H9 (cell line): ENCODE measurements around the gene ALDH6A1. TPM values are rescaled to one million over a fixed set of nuclear protein-coding genes. Genes with fewer than 3 reads are reported as not detected.

ENCODE experiments used
- DNase-seq: peaks from one replicate; pipeline ENCODE4 v3.0.0-alpha.2; 2017
- H2AFZ ChIP-seq: one replicate; pipeline ENCODE4 v1.6.1; 2013; ENCODE audit warnings: mild to moderate bottlenecking, low read length, control low read depth, moderate library complexity
- H2AK5ac ChIP-seq: 2 replicates; pipeline ENCODE4 v1.6.1; 2013; ENCODE audit warnings: low read length, control low read depth, mixed read lengths; ENCODE audit not compliant: insufficient read length
- H2BK120ac ChIP-seq: one replicate; pipeline ENCODE4 v1.6.1; 2013; ENCODE audit warnings: low read depth, mild to moderate bottlenecking, low read length, control low read depth, inconsistent platforms; ENCODE audit not compliant: poor library complexity, severe bottlenecking
- H2BK12ac ChIP-seq: 2 replicates; pipeline ENCODE4 v1.6.1; 2013; ENCODE audit warnings: low read length, control low read depth, mixed read lengths, low read depth; ENCODE audit not compliant: insufficient read length
- H2BK15ac ChIP-seq: 2 replicates; pipeline ENCODE4 v1.6.1; 2013; ENCODE audit warnings: low read depth, low read length, control low read depth
- H2BK20ac ChIP-seq: one replicate; pipeline ENCODE4 v1.6.1; 2013; ENCODE audit warnings: low read depth, mild to moderate bottlenecking, low read length, control low read depth, inconsistent platforms; ENCODE audit not compliant: poor library complexity, severe bottlenecking
- H2BK5ac ChIP-seq: 2 replicates; pipeline ENCODE4 v1.6.1; 2013; ENCODE audit warnings: low read length, control low read depth, mixed read lengths; ENCODE audit not compliant: insufficient read length
- H3K14ac ChIP-seq: 2 replicates; pipeline ENCODE4 v1.6.1; 2013; ENCODE audit warnings: low read length, control low read depth; ENCODE audit not compliant: insufficient read depth
- H3K18ac ChIP-seq: 2 replicates; pipeline ENCODE4 v1.6.1; 2013; ENCODE audit warnings: low read depth, mild to moderate bottlenecking, mixed read lengths, low read length, control low read depth; ENCODE audit not compliant: insufficient read length
- H3K23ac ChIP-seq: 2 replicates; pipeline ENCODE4 v1.6.1; 2013; ENCODE audit warnings: low read length, control low read depth, mixed read lengths, low read depth; ENCODE audit not compliant: insufficient read length
- H3K23me2 ChIP-seq: 2 replicates; pipeline ENCODE4 v1.6.1; 2013; ENCODE audit warnings: low read depth, mild to moderate bottlenecking, mixed read lengths, low read length, control low read depth; ENCODE audit not compliant: insufficient read length, poor library complexity, severe bottlenecking
- H3K27ac ChIP-seq: 2 replicates; pipeline ENCODE4 v1.5.1; 2013; ENCODE audit warnings: low read length, control low read depth, mixed read lengths, low read depth; ENCODE audit not compliant: insufficient read length
- H3K27me3 ChIP-seq: 2 replicates; pipeline ENCODE4 v1.6.1; 2013; ENCODE audit warnings: low read length, control low read depth, inconsistent platforms; ENCODE audit not compliant: insufficient read depth
- H3K4ac ChIP-seq: 2 replicates; pipeline ENCODE4 v1.6.1; 2013; ENCODE audit warnings: low read depth, mild to moderate bottlenecking, control low read depth, inconsistent platforms, low read length, moderate library complexity
- H3K4me1 ChIP-seq: 2 replicates; pipeline ENCODE4 v1.6.1; 2013; ENCODE audit warnings: low read length, control low read depth, inconsistent platforms; ENCODE audit not compliant: insufficient read depth
- H3K4me2 ChIP-seq: 2 replicates; pipeline ENCODE4 v1.6.1; 2013; ENCODE audit warnings: low read length, control low read depth, mixed read lengths; ENCODE audit not compliant: insufficient read length, insufficient read depth
- H3K56ac ChIP-seq: 2 replicates; pipeline ENCODE4 v1.6.1; 2013; ENCODE audit warnings: low read depth, mild to moderate bottlenecking, mixed read lengths, low read length, control low read depth; ENCODE audit not compliant: insufficient read length
- H3K79me1 ChIP-seq: 2 replicates; pipeline ENCODE4 v1.6.1; 2013; ENCODE audit warnings: low read depth, mild to moderate bottlenecking, moderate library complexity, low read length, control low read depth, inconsistent platforms; ENCODE audit not compliant: insufficient read depth, poor library complexity, severe bottlenecking
- H3K79me2 ChIP-seq: 2 replicates; pipeline ENCODE4 v1.6.1; 2013; ENCODE audit warnings: low read length, control low read depth, inconsistent platforms; ENCODE audit not compliant: insufficient read depth
- H3K9ac ChIP-seq: 2 replicates; pipeline ENCODE4 v1.6.1; 2013; ENCODE audit warnings: low read length, control low read depth, mixed read lengths; ENCODE audit not compliant: insufficient read length; ENCODE audit errors: extremely low read depth
- H3K9me3 ChIP-seq: one replicate; pipeline ENCODE4 v1.6.1; 2013; ENCODE audit warnings: low read depth, low read length, inconsistent platforms; ENCODE audit not compliant: control insufficient read depth
- H3T11ph ChIP-seq: one replicate; pipeline ENCODE4 v1.6.1; 2013; ENCODE audit warnings: mild to moderate bottlenecking, low read length, control low read depth, inconsistent platforms
- H4K20me1 ChIP-seq: one replicate; pipeline ENCODE4 v1.6.1; 2013; ENCODE audit not compliant: control insufficient read depth, insufficient read length, insufficient read depth
- H4K5ac ChIP-seq: 2 replicates; pipeline ENCODE4 v1.6.1; 2013; ENCODE audit warnings: low read depth, mild to moderate bottlenecking, mixed read lengths, low read length, control low read depth; ENCODE audit not compliant: insufficient read length
- H4K8ac ChIP-seq: replicated peaks from 2 replicates; pipeline ENCODE4 v1.6.1; 2013; ENCODE audit warnings: low read length, control low read depth, mixed read lengths, low read depth; ENCODE audit not compliant: insufficient read length
- H4K91ac ChIP-seq: 2 replicates; pipeline ENCODE4 v1.6.1; 2013; ENCODE audit warnings: low read depth, mild to moderate bottlenecking, moderate library complexity, mixed read lengths, low read length, control low read depth; ENCODE audit not compliant: insufficient read length
- H3K27ac Mint-ChIP-seq, 3 experiments: 2 replicates in 2 of 3; 3 replicates in 1 of 3; pipeline ENCODE4 v1.8.0; 2020 to 2021; ENCODE audit warnings: mixed read lengths in 3 of 3, mild to moderate bottlenecking in 1 of 3, moderate library complexity in 1 of 3
- H3K27me3 Mint-ChIP-seq: 2 replicates; pipeline ENCODE4 v1.8.0; 2021; ENCODE audit warnings: low read depth, mild to moderate bottlenecking, moderate library complexity, mixed read lengths
- H3K36me3 Mint-ChIP-seq, 3 experiments: 2 replicates in 2 of 3; 3 replicates in 1 of 3; pipeline ENCODE4 v1.8.0; 2020 to 2021; ENCODE audit warnings: low read depth in 3 of 3, mixed read lengths in 3 of 3; ENCODE audit not compliant: insufficient read depth in 1 of 3
- H3K4me1 Mint-ChIP-seq, 2 experiments: 2 replicates each; pipeline ENCODE4 v1.8.0; 2020; ENCODE audit warnings: mixed read lengths in 2 of 2
- H3K4me3 Mint-ChIP-seq, 2 experiments: 2 replicates in 1 of 2; 3 replicates in 1 of 2; pipeline ENCODE4 v1.8.0; 2020 to 2021; ENCODE audit warnings: mild to moderate bottlenecking in 2 of 2, mixed read lengths in 2 of 2, moderate library complexity in 1 of 2
- H3K9me3 Mint-ChIP-seq, 2 experiments: 2 replicates in 1 of 2; 3 replicates in 1 of 2; pipeline ENCODE4 v1.8.0; 2020; ENCODE audit warnings: mild to moderate bottlenecking in 2 of 2, mixed read lengths in 2 of 2, moderate library complexity in 1 of 2
- CTCF ChIP-seq: fragments of 200-600 bp; sonication (generic); conservative IDR thresholded peaks from 3 replicates; pipeline ENCODE4 v1.8.0; 2021; ENCODE audit warnings: antibody characterized with exemption, mild to moderate bottlenecking
- WGBS: extraction: QIAGEN DNeasy Blood & Tissue Kit; methylation state at CpG from one replicate; pipeline ENCODE4 v1.1.7; 2013; ENCODE audit warnings: missing lambda C conversion rate, low lambda C conversion rate, mixed read lengths; ENCODE audit not compliant: insufficient read length; ENCODE audit errors: extremely low coverage; 5-methylcytosine and 5-hydroxymethylcytosine counted together
- total RNA-seq: library from RNA; stranded (reverse); gene quantifications from 2 replicates; pipeline ENCODE4 v1.2.1, GENCODE V29; 2021

Gene ALDH6A1
- total RNA-seq, 1 experiment from 2014 or later, result 37.8 TPM

- Histone ChIP-seq H4K20me1 (no peaks in the 10 kb centered on the region), H3K9ac (no peak overlapping the region), H2BK15ac (no peak overlapping the region), H3K27me3 (no peaks in the 10 kb centered on the region), H2BK20ac (no peak overlapping the region), H4K5ac (no peak overlapping the region), H3K4me2 (no peak overlapping the region), H3T11ph (no peak overlapping the region), H3K23me2 (no peaks in the 10 kb centered on the region), H2AFZ (no peak overlapping the region), H2BK120ac (no peak overlapping the region), H3K18ac (no peak overlapping the region), H4K91ac (no peak overlapping the region), H3K56ac (no peak overlapping the region), H3K79me1 (no peaks in the 10 kb centered on the region), H3K4ac (no peak overlapping the region), H2AK5ac (no peak overlapping the region), H2BK5ac (no peak overlapping the region), H3K79me2 (no peaks in the 10 kb centered on the region), H3K23ac (no peak overlapping the region), H3K4me1 (no peaks in the 10 kb centered on the region), H4K8ac (no peak overlapping the region), H3K9me3 (no peaks in the 10 kb centered on the region), H3K14ac (no peak overlapping the region), H3K27ac (no peak overlapping the region), H2BK12ac (no peak overlapping the region)
- no peak overlapping the region for H3K27ac Mint-ChIP-seq
- no peak for DNase-seq
- H3K4me1 Mint-ChIP-seq, result no peaks in the 10 kb centered on the region
- H3K36me3 Mint-ChIP-seq, result peaks cover 0 to 76% (median 62%) of the 10 kb centered on the region in 3 experiments; a peak in 6 of 7 replicates
- no peak overlapping the region for H3K4me3 Mint-ChIP-seq
- no CpG with 5 or more reads among the region's 2 CpGs for WGBS
- no peaks in the 10 kb centered on the region for H3K27me3 Mint-ChIP-seq
- TF ChIP-seq CTCF, result no peak
- H3K9me3 Mint-ChIP-seq, result no peaks in the 10 kb centered on the region
Measured at GRCh38 chr14:74062809-74063150, 21.5 kb downstream of the ALDH6A1 start.
